Embryonic facial prominence (tissue), 1 donor: ENCODE measurements around the gene CYP19A1.
A peak's percentile ranks its signal among the peaks of the same experiment; 100 is the strongest.
"Not testable (repeated sequence)": the region's sequence is repeated elsewhere in the genome, so short reads cannot be mapped to it uniquely, and the experiment has no call there.

Experiments
- DNase-seq: peaks from one replicate; pipeline ENCODE4 v3.0.0-alpha.2; 2016; ENCODE audit errors: extremely low spot score

CYP19A1 gene

GRCh38 chr15:51212909-51213308 lies 125.5 kb downstream of the CYP19A1 start:
- no peak for DNase-seq

- DNase-seq, result no peak
Measured at GRCh38 chr15:51212239-51212638, 126.2 kb downstream of the CYP19A1 start.

DNA sequence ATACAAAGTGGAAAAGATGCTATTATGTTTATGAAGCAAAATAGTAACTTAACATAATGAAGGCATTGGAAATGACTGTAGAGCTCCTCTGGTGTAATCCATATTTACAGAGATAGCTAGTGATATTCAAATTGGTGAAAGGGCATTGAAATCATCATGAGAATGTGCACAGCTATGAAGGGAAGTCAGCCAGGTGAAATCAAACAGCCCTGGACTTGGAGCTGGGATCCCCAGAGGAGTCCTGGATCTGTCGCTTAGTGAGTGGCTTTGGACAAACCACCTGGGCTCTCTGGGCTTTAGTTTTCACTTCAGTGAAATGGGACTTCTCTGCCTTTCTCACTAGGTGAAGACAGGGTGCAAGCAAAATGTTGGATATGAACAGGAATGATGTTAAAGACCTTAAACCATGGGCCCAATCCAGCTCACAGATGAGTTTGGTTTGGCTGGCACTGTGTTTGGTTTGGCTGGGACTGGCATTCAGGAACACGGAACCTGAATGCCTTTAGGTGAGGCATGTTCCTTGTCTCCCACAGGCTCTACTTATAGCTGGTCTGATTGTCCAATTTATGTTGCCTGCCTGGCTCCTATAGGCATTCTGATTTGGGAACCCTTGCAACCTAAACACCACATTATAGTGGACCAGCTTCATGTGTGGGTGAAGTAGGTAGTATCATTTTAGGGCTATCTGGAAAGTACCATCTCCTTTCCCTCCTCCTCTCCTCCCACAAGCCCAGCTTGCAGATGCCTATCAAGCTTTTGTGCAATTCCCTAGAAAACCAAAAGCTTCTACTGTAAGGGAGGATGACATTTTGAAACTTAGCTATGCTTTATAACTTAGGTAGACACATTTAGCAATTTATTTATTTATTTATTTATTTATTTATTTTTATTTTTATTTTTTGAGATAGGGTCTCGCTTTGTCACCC lies 133.1 kb downstream of the CYP19A1 start:
- no peak for DNase-seq

DNA sequence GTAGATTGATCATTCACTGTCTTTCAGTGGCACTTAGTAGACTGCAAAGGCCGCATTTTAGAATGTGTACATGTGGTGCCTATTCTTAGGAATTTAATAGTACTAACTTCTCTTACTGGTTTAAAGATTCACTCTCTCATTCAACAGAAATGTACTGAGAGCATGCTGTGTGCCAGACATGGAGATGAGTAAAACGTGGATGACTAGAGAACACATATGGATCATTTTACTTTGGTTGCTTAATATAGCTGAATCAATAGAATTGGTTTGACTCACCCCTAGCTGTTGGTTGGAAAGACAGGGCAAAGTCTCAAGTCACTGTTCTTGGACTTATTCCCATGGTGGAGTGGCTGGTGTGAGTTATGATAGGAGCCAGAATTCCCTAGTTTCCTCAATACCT lies 134.6 kb downstream of the CYP19A1 start:
- no peak for DNase-seq

DNA sequence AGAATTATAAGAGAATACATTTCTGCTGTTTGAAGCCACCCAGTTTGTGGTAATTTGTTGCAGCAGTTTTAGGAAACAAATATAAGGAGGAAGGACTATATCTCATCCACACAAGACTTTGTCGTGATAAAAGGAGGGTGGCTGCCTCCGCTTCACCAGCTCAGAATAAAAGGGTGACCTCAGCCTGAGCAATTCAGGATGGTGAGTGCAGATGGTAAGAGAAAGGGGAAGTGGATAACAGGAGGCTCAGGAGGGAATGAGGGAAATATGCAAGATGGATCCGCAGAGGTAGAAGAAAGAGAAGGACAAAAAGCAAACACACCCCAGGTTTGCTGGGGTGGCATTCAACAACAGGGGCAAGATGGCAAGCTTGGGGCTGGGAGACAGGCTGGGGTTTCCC lies 135.6 kb downstream of the CYP19A1 start:
- DNase-seq, result no peak

GRCh38 chr15:51201581-51201980 lies 136.8 kb downstream of the CYP19A1 start:
- DNase-seq, result no peak

DNA sequence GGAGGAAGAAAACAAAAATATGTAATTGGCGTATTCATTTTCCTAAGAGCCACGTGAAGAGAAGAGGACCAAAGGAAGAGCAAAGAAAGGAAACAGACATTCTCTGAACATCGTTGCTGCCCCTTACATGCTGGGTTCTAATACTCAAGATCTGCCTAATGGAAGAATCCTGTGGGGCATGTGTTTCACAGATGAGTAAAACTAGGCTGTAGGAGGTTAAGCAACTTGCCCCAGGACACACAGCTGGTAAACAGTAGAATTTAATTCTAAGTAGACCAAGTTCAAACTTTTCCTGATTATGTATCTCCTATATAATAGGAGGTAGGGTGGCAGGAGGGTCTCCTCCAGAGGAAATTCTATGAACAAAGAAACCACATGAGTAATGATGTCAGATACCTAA lies 137.6 kb downstream of the CYP19A1 start:
- DNase-seq, result no peak

GRCh38 chr15:51199541-51199940 lies 138.9 kb downstream of the CYP19A1 start:
- DNase-seq, result no peak

GRCh38 chr15:51198701-51199232 lies 139.6 kb downstream of the CYP19A1 start:
- DNase-seq, result no peak

GRCh38 chr15:51195459-51195858 lies 142.9 kb downstream of the CYP19A1 start:
- DNase-seq, result no peak

- no peak for DNase-seq
Measured at GRCh38 chr15:51193979-51194378, 144.4 kb downstream of the CYP19A1 start.

DNA sequence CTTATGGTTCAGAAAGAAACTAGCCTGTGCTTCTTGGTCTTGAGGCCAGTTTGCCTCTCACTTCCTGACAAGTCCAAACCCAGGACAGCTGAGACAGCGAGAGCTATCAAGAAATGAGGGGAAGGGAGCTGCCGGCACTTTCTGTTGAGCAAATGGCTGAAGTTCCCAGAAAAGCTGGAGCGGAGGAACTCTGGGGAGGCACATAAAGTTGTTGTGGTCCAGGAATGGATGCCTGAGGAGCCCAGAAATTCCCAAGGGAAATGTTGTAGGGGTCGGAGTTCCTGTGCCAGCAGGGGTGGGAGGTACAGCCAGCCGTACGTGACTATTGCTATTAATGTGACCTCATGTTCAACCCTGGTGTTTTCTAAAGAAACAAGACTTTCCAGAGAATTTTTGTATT lies 144.9 kb downstream of the CYP19A1 start:
- DNase-seq, result no peak

GRCh38 chr15:51192521-51193280 lies 145.7 kb downstream of the CYP19A1 start:
- peak; percentile 22 for DNase-seq

GRCh38 chr15:51191766-51192165 lies 146.6 kb downstream of the CYP19A1 start:
- no peak for DNase-seq

DNA sequence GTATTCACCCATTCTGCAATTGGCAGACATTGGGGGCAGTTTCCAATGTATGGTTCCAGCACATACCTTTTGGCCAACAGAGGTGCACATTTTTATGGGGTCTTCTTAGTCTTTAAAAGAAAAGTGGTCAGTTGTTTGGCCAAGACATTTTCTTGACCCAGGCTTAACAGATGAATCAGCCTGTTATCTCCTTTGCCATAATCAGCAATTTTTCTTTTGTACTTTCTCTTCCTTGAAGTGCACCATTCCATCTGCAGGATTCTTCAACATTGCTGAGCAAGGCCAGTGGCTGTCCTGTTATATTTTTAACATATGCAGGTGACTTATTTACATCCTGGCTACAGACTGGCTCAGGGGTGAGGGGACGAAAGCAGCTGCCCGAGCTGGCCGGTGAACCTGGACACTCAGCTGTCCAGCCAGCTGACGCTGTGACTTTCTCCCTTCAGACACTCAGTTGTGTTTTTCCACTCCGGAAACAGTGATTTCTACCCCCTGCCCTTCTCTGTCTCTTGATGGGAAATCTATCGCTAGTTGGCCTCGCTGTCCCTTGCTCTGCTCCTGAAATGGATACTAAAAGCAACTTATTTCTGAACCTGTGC lies 147.2 kb downstream of the CYP19A1 start:
- no peak for DNase-seq

DNA sequence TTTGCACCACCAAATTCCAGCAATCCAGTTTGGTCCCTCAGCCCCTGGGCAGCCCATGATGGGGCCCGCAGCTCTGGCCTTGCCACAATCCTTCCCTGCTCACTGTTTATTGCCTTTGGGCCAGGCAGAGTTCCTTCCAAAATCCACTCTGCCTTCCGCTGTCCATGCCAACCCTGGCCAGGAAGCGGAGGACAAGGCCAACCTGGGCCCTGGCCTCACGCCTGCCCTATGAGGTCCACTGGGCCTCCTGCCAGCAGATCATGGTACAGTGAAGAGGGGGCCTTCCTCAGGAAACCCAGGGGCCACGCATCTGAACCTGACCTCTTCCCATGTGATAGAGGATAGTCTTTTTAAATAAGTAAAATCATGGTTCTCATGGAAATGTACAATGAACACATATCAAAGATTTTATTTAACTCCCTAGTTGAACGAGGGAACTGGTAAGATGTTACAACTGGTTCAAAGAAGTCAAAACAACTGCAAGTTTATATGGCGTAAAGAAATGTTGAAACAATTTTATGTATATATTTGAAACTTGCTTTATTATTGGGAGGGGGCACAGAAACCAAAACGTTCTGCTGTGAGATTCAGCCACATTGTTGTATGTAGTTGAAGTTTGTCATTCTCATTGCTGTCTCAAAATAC lies 147.8 kb downstream of the CYP19A1 start:
- DNase-seq, result no peak

DNA sequence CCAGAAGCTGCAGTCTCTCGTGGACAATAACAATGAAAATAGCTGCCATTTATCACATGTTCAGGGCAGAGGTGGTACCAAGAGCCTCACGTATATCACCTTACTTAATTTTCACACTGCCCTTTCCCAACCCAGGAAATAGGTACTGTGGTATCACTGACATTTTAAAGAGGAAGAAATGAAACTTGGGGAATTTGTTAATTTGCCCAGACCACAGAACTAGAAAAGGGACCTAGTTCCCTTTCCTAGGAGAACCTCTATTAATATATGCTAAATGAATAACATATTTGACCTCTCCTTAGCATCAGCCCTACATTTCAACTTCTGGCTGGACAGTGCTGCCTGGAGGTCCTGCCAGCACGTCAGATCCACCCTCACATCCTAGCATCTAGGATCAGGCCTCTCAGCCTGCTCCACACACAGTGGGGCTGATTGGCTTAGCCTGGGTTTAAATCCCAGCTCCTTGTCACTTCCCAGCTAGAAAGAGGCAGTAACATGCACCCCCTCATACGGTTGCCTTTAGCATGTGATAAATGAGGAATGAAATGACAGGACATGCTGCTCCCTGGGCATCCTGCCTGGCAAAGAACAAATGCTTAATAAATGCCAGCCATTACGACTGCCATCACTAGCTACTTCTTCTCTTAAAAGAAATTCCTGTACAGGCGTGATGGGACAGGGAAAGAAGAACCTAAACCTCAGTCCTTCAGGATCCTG lies 148.6 kb downstream of the CYP19A1 start:
- DNase-seq, result no peak

- DNase-seq, result not testable (repeated sequence)
Measured at GRCh38 chr15:51188791-51189190, 149.6 kb downstream of the CYP19A1 start.

DNA sequence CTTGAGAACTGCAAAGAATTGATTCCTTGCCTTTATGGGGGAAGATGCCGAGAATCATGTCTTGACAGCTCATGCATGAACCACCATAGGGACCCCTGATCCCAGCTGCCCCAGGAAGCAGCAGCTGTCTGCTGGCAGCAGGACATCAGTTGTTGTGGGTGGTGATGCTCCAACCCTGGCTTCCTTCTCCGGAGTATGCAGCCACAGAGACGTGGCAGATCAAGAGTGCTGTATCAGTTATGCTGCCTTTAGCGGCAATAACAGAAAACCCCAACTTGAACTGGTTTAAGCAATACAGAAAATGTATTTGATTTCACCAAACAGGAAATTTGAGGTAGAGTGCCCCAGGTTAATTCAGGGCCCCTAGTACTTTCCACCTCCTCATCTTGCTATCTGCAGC lies 151.5 kb downstream of the CYP19A1 start:
- DNase-seq, result no peak

DNA sequence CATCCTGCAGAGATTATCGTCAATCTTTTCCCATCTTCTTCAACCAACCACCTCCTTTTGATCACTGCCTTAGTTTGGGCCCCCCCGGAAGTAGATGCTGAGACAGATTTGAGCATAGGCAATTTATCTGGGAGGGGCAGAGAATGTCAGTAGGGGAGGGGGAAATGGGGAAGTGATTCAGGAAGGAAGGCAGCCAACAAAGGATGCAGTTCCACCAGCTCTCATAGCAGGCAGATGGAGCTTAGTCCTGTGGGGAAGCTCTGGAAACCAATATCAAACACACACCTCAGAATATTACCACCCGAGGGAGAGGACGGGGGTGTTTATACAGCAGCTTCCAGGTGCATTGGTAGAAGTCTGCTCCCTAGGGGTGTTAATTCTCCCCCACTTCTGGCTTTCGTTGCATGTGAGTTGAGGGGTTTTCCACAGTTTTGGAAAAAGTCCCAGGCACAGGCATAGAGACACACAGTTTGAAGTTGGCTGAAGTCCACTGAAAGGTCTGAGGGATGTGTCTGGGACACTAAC lies 152.2 kb downstream of the CYP19A1 start:
- DNase-seq, result no peak
